HepG2 (cell line): ENCODE results near the gene AP1M2. TPM values are rescaled to one million over a fixed set of nuclear protein-coding genes. Genes with fewer than 3 reads are reported as not detected.
A peak's percentile ranks its signal among the peaks of the same experiment; 100 is the strongest.

Experiments used
- CBFB ChIP-seq: sonication (generic); formaldehyde crosslinking; IDR thresholded peaks from 2 replicates; pipeline ENCODE4 v1.4.0; 2020; ENCODE audit warnings: missing genetic modification reagents
- HCFC1 ChIP-seq: fragments of 150-350 bp; IDR thresholded peaks from 2 replicates; pipeline ENCODE4 v1.6.1; 2014; ENCODE audit warnings: low read depth, low read length
- HOXA5 ChIP-seq: sonication (generic); formaldehyde crosslinking; IDR thresholded peaks from 2 replicates; pipeline ENCODE4 v1.4.0; 2020; ENCODE audit warnings: missing genetic modification reagents
- KLF11 ChIP-seq: IDR thresholded peaks from 2 replicates; pipeline ENCODE4 v1.6.1; 2016; ENCODE audit warnings: missing compliant biosample characterization
- LCORL ChIP-seq, 2 experiments: fragments of 450-650 bp in 1 of 2; sonication (generic) in 1 of 2; formaldehyde crosslinking in 1 of 2; IDR thresholded peaks; 2 replicates each; pipeline versions ENCODE4 v1.5.0 to v1.6.1; 2017 to 2020; ENCODE audit warnings: antibody characterized with exemption in 1 of 2, missing genetic modification reagents in 1 of 2
- TBX2 ChIP-seq: sonication (generic); formaldehyde crosslinking; IDR thresholded peaks from 2 replicates; pipeline ENCODE4 v1.5.0; 2020; ENCODE audit warnings: missing genetic modification reagents, mild to moderate bottlenecking, borderline replicate concordance
- ZBTB42 ChIP-seq: sonication (generic); formaldehyde crosslinking; IDR thresholded peaks from 2 replicates; pipeline ENCODE4 v1.5.0; 2020; ENCODE audit warnings: mild to moderate bottlenecking, missing genetic modification reagents
- ZNF326 ChIP-seq: sonication (generic); formaldehyde crosslinking; IDR thresholded peaks from 2 replicates; pipeline ENCODE4 v1.4.0; 2020; ENCODE audit warnings: missing genetic modification reagents, borderline replicate concordance
- ZNF446 ChIP-seq: sonication (generic); formaldehyde crosslinking; IDR thresholded peaks from 2 replicates; pipeline ENCODE4 v1.5.0; 2020; ENCODE audit warnings: mild to moderate bottlenecking, missing genetic modification reagents
- ZNF556 ChIP-seq: sonication (generic); formaldehyde crosslinking; IDR thresholded peaks from 2 replicates; pipeline ENCODE4 v1.4.0; 2020; ENCODE audit warnings: mild to moderate bottlenecking, missing genetic modification reagents, borderline replicate concordance
- ZNF563 ChIP-seq: sonication (generic); formaldehyde crosslinking; IDR thresholded peaks from 2 replicates; pipeline ENCODE4 v1.8.0; 2022; ENCODE audit warnings: mild to moderate bottlenecking, moderate library complexity, missing genetic modification reagents
- polyA plus RNA-seq, 8 experiments: library from polyadenylated mRNA; depleted of rRNA in 3 of 8; stranded (reverse) in 7 of 8; unstranded in 1 of 8; fragments of >200 nt; fragmentation: Illumina TruSeq in 4 of 8; extraction: Trizol in 4 of 8; gene quantifications; 2 replicates each; pipeline versions ENCODE4 v1.2.1 to v1.2.3, GENCODE V29; 2011 to 2016; ENCODE audit warnings: low read depth in 4 of 8, missing spikeins in 1 of 8, mixed read lengths in 1 of 8; ENCODE audit not compliant: insufficient read depth in 1 of 8
- total RNA-seq, 5 experiments: library from RNA; depleted of rRNA; stranded (reverse); fragments of >200 nt; fragmentation: Illumina TruSeq; extraction: Trizol; gene quantifications; 2 replicates each; pipeline ENCODE4 v1.2.3, GENCODE V29; 2016; ENCODE audit warnings: low read depth in 1 of 5
- TF ChIP-seq, protein P1 (sequence below): sonication (generic); formaldehyde crosslinking; IDR thresholded peaks from 2 replicates; pipeline ENCODE4 v1.5.0; 2020; ENCODE audit warnings: missing genetic modification reagents

The AP1M2 gene
- total and polyA plus RNA-seq, 2 of the 13 experiments (the other 11 are each of a cell fraction or from before 2014, with no cell fraction given), result 6.3 to 76.8 TPM

DNA sequence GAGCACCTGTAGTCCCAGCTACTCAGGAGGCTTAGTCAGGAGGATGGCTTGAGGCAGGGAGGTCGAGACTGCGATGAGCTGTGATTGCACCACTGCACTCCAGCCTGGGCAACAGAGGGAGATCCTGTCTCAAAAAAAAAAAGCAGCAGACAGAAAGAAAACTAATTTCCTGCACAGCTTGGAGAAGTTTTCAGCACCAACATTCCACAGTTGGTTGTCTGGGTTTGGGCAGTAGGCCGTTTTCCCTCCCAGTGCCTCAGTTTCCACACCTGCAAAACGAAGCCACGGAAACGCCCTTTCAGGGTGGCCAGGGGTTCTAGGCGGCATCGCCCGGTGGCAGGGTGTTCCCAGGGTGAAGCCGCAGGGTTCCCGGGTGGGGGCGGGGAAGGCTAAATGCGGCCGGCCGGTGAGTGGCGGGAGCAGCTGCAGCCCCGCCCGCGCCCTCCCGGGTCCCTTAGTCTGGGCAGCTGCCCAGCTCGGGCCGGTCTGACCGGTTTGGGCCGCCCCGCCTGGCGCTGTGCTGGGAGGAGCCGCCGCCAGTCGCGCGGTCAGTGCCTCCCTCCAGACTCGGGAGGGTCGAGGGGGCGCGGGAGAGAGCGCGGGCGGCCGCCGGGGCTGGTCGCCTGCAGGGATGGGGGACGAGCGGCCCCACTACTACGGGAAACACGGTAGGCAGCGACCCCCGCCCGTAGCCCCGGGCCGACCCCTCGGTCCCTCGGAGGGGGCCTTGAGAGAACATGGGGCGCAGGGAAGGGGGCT is 38.1 kb upstream of the AP1M2 start, which contains the start of gene SLC44A2 (continued):
- TF ChIP-seq HOXA5 (CRISPR knock-in tag) (no peak), ZNF446 (no peak), KLF11 (no peak), ZBTB42 (CRISPR knock-in tag) (0 out of 2 replicates have a peak, but pooled peaks have one; percentile 21), TBX2 (CRISPR knock-in tag) (0 out of 2 replicates have a peak, but pooled peaks have one; percentile 26), ZNF556 (CRISPR knock-in tag) (no peak), HCFC1 (no peak), CBFB (CRISPR knock-in tag) (0 out of 2 replicates have a peak, but pooled peaks have one; percentile 34), ZNF563 (CRISPR knock-in tag) (0 out of 2 replicates have a peak, but pooled peaks have one; percentile 52), LCORL (IDR thresholded peaks at IDR 0.05) (no peak), LCORL (CRISPR knock-in tag; IDR thresholded peaks at IDR 0.05) (no peak), ZNF326 (CRISPR knock-in tag) (no peak)
- TF ChIP-seq, protein P1, sequence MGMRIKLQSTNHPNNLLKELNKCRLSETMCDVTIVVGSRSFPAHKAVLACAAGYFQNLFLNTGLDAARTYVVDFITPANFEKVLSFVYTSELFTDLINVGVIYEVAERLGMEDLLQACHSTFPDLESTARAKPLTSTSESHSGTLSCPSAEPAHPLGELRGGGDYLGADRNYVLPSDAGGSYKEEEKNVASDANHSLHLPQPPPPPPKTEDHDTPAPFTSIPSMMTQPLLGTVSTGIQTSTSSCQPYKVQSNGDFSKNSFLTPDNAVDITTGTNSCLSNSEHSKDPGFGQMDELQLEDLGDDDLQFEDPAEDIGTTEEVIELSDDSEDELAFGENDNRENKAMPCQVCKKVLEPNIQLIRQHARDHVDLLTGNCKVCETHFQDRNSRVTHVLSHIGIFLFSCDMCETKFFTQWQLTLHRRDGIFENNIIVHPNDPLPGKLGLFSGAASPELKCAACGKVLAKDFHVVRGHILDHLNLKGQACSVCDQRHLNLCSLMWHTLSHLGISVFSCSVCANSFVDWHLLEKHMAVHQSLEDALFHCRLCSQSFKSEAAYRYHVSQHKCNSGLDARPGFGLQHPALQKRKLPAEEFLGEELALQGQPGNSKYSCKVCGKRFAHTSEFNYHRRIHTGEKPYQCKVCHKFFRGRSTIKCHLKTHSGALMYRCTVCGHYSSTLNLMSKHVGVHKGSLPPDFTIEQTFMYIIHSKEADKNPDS, result no peak
